Measurements from ENCODE around the gene CRABP1.

DNA sequence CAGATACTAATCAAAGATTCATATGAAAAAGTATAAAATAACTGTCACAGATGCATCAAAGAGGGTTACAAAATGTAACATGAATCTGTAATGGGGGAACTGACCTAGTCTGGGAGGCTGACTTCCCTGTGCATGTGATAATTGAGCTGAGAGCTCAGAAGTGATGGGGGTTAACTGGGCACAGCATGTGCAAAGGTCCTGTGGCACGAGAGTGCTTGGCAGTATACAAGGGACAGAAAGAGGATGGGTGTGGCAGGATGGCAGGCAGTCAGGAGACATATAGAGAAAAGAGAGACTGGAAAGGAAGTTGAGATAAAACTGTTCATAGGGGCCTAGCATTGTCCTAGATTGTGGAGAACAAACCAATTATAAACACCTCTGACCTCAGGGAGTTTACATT, 50.1 kb downstream of the CRABP1 start:
- TF ChIP-seq CTCF (IDR thresholded peaks at IDR 0.05) (no peak), POLR2A (IDR thresholded peaks at IDR 0.05) (no peak)
